ENCODE measurements around the gene TCF25.

GRCh38 chr16:89905511-89906139, 32.2 kb downstream of the TCF25 start:
- TF ChIP-seq CTCF (IDR thresholded peaks at IDR 0.05; ENCODE audit: insufficient read depth, low read depth, low read length) = no peak
- TF ChIP-seq EZH2 (IDR thresholded peaks at IDR 0.05; ENCODE audit: insufficient read depth, low read length) = no peak

Data from astrocyte (in vitro differentiated cells and primary cell).